CD4-positive, alpha-beta T cell treated with Interferon gamma for 1 hour (primary cell): ENCODE data around the gene SLC9A3.

Experiments
- DNase-seq: peaks from one replicate; pipeline ENCODE4 v3.0.0-alpha.2; 2020

Gene SLC9A3

DNA sequence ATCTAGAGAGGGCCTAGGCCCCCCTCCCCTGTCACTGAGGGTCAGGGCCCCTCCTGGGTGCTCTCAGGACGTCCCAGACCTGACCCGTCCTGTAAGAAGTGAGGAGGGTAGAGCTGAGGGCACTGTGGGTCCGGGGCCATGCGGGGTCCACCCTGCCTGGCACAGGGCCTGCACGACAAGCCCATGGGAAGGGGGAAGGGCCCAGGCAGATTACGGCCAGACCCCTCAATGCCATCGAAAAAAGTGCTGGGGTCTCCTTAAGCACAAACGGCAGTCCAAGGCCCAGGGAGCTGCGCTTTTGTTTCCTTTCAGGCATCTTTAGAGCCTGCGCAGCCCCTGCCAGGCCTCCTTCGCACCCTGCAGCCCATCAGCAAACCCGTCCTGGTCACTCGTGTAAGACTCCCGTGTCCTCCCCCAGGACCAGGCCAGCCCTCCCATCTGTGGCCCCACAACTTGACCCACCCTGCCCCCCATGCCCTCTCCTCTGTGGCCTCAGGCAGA, 85.7 kb downstream of the SLC9A3 start:
- DNase-seq, result no peak

DNA sequence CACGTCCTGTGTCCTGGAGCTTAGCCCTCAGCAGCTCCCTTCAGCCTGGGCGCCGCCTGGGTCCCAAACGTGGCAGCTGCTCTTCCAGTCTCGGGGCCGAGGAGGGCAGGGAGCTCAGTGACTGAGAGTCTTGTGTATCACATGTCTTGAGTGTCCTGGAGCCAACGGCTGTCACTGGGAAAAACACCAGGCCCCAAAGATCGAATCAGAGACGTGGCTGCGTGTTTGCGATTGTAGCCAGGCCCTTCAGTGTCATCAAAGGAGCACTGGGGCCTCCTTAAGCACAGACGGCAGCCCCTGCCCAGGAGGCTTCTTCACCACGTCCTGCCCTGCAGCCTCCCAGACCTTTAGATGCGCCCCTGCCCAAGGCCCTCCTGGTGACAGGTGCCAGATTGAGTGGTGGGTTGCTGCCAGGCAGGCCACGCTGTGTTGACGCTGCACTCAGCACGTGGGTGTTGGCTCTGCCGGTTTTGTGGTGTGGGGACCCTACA, 86.9 kb downstream of the SLC9A3 start:
- no peak for DNase-seq

DNA sequence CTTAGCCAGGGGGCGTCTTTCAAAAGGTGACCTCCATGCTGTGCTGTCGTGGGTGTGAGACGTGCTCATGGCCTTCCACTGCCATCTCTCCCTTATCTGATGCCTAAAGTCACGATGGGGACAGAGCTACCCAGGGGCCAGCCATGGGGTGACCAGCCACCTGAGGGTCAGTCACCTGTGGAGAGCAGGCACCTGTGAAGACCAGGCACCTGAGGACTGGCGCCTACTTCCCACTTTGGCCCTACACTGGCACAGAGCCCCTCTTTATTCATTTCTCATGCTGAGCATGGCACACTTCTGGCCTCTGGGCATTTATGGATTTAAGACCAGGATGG, 87.6 kb downstream of the SLC9A3 start:
- DNase-seq, result no peak

DNA sequence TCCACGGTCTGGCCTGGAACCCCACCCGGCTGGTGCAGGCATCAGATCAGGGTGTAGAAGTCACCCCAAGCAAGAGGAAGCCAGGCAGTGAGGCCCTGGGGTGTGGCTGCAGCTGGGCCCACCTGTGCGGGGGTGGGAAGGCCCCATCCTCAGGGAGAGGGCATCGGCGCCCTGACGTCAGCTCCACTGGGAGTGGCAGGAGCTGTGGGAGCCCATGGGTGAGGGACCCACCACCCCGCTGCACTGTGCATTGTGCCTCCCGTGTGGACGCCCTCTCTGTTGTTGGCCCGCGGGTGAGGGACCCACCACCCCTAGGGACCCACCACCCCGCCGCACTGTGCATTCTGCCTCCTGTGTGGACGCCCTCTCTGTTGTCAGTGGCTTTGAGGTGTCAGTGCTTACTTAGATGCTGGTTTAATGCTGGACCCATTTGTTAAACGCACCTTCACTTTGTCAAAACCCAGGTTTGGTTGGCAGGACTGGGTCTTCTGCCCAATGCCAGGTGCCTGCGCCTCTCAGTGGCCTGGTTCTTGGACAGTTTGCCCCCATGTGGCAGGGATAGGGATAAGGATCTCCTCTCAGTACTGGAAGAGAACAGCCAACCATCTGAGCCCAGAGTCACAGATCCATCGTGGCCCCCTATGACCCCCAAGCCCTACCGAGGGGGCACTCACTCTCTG, 88.1 kb downstream of the SLC9A3 start:
- DNase-seq, result no peak

DNA sequence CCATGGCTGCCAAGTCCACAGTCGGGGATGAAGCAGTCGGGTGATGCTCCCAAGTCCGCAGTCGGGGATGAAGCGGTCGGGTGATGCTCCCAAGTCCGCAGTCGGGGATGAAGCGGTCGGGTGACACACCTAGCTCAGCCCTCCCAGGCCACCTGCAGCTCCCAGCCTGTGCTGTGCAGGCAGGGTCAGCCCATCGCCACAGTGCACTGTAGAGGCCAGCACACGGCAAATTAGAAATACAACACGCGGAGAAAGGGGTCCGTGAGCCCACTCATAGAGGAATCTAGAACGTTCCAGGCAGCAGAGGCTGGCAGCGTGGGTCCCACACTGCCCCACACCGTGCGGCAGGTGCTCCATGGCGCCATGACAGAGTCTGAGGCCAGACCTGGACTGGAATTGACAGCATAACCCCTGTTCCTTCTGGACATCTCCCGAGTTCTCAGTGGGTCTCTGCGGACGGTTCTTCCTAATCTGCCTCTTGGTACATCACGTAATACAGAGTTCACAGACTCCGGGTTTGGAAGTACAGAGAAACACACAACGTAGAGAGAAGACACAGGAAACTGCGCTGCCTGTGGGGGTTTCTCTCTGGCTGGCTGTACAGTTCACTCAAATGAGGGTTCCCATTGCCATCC, 89.0 kb downstream of the SLC9A3 start:
- no peak for DNase-seq

DNA sequence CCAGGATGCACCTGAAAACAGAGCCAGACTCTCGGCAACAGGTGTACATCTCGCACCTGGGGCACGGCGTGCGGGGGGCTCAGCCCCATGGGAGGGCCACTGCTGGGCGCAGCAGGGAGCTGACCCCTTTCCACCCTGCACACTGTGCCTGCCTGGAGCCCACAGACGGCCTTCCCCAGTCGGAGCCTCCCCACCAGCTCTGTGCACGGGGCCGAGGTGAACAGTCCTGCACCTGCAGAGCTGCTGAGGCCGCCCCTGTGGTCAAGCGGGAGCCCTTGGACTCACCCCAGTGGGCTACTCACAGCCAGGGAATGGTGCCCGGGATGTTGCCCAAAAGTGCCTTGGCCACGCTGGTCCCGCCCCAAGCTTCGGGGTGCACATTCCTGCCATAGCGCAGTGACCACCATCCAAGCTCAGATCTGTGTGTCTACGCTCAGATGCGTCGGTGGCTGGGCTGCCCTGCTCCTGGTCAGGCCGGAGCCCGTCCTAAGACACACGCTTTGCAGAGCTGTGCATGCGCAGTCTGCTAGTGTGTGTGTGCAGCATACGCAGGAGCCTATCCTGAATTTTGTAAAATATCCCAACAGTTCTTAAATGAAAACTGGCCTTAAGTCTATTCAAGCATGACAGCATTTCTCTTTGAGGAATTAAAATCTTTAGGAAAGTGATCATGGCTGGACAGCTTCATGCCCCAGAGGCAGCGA, 89.7 kb downstream of the SLC9A3 start:
- no peak for DNase-seq

DNA sequence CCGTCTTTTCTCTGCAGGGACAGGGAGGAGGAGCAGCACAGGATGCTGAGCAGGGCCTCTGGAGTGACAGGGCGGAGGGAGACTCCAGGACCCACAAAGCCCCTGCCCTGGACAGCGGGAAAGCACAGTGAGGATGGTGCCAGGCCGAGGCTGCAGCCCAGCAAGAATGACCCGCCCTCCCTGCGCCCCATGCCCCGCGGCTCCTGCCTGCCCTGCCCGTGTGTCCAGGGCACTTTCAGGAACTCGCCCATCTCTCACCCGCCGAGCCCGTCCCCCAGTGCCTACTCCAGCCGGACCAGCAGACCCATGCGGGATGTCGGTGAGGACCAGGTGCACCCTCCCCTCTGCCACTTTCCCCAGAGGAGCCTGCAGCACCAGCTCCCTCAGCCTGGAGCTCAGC, 90.4 kb downstream of the SLC9A3 start:
- DNase-seq, result no peak

DNA sequence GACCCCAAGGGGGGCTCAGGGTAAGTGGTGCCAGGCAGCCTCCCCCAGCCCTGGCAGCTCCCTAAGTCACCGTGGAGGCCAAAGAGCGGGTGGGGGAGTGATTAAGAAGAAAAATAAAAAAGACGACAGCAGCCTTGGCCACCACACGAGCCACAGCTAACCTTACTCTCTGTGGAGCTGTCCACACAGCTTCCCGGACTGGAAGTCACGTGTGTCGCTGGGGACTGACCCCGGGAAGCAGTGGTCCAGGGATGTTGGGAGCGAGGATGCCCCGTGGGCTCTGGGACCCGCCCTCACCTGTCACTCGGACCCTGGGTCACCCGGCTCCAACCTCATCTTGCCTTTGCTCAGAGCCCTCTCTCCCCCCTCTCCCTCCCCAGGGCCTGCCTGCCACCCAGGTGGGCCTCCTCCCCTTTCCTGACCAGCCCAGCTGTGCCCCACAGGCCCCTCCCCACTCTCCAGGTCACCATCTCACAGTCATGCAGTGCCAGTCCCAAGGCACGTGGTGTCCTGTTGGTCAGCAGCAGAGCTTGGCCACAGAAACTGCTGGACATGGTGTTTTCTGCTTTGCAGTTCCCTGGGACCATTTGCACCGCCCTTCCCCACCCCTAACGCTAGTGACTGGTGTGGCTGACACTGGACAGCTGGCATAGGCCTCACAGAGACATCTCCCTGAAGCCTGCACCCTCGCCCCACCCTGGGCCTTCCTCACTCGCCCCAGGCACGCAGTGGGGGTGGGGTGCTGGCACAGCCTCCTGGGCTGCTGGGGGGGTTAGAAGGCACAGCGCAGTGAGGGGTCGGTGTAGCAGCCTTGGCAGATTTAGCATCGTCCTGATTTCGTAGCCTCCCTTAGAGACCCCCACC, 91.1 kb downstream of the SLC9A3 start:
- no peak for DNase-seq

DNA sequence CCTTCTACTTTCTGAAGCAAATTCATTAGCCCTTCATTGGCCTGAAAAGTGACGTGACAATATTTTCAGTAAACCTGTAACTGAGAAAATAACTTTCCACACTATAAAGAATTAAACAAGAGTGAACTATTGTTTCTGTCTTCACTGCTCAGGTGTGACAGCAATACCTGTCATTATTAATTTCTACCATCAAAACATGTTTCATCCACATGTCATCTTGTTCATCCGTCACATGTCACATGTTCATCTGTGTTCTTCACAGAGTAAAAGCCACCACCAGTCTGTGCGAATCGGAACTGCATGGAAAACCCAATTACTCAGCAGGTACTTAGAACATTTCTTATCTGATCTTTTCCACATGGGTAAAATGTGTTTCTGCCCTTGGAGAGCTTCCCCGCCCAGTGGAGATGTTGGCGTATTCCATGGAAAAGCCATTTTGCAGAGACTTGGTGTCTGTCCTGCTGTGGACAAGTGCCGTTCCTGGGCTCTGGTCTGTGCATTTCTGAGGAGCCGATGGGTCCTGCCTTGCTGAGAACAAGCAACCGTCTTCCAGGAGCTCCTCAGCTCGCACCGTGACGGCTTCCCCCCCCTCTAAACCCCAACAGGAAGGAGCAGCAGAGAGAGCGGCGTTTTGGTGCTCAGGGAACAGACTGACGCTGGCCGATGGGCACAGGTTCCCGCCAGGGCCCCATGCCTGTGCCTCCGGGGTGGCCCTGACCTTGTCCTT, 91.9 kb downstream of the SLC9A3 start:
- no peak for DNase-seq

DNA sequence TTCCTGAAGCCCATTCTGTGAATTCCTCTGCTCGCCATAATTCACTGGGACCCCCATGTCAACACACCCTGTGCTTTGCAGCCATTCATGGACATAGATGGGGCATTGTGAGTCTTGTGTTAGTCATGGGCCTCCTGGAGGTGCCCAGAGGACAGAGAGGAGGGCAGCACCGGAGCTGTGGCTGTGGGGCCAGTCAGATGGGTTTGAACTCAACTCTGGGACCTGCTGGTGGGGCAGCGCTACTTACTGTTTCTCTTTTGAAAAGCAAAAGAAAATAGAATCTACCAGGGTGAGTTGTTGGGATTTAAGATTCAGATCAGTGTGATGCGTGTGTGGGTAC, 92.6 kb downstream of the SLC9A3 start:
- DNase-seq, result no peak

DNA sequence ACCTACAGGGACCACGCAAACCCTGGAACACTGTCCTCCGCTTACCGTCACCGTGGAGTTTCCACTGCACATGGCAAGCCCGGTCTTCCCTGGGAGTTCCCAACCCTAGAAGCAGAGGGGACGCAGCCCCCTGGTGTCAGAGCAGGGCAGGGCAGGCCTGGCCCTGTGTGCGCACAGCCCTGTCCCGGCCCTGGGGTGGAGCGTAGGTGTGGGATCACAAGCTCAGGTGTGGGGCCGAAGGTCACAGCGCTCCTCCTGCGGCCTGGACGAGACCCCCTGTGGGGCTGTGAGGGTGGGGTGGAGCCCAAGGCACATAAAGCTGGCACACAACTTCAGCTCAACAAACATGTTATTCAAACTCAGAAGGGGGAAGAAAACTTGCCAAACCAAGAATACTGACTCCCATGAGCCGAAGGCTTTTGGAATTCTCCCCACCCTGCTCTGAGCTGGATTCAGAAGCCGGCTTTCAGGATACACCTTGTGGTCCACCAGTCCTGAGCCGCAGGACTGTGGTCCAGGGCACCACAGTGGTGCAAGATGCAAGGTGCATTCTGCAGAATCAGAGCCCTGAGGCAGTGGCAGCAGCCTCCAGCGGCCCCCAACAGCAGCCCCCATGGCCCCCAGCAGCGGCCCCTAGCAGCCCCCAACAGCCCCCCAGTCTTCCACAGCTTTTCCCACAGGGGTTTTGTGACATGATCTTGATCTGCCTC, 93.1 kb downstream of the SLC9A3 start:
- DNase-seq, result no peak

DNA sequence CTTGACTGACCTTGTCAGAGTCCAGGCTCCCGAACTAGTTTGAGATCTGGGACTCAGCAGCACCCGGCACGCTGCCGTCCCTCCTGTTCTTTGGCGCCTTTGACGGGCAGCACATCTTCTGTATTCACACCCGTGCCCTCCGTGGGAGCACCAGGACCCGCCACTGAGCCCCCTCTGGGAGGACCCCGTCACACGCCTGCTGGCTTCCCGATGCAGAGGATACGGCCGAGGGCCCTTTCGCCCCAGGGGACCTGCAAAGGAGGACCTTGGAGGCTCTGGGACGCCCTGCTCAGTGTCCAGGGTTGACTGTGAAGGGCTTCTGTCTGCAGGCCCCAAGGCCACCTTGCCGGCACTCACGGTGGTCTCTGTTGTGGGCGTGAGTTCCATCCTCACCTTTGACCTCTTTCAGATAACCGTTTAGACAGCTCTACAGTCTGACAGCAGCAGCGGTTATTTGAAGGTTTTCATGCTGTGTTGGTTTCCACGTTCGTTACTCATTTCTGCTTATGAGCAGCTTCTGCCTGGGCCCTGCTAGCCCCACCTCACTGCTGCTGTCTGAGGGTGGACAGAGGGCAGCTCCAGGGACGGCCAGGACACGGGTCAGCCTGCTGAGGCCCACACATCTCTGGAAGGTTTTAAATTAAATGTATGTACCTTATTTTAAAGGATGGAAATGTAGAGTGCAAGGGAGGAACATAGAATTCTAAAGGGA, 93.9 kb downstream of the SLC9A3 start:
- DNase-seq, result no peak

DNA sequence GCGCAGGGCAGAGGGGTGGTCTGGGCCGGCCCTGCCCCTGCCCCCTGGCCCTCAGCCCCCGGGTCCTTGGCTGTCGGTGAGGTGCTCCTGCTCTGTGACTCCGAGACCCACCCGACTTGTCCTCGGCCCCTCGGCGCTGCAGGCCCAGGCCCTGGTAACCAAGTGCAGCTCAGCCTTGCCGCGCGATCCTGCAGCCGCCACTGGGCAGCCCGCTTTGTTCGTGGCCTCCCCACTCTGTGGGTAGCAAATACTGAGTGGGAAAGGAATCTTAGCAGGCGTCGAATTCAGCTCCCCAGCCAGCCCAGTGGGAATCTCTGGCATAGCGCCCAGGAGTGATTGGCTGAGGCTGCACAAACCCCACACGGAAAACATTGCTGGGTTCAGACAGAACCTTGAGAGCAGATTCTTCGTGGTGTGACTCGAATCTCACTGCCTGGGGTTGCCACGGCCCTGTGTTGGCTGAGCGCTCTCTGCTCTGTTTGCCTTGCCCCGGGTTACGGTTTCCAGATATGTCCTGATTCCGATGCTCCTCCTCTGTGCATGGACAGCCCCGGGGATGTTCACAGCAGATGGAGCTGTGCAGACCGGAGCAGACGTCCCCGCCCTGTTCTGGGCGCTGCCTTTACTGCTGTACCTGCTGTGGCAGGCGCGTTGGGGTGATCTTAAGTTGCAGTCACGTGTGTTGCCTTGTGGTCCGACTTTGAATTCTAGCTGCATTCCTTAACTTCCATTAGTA, 94.6 kb downstream of the SLC9A3 start:
- no peak for DNase-seq

DNA sequence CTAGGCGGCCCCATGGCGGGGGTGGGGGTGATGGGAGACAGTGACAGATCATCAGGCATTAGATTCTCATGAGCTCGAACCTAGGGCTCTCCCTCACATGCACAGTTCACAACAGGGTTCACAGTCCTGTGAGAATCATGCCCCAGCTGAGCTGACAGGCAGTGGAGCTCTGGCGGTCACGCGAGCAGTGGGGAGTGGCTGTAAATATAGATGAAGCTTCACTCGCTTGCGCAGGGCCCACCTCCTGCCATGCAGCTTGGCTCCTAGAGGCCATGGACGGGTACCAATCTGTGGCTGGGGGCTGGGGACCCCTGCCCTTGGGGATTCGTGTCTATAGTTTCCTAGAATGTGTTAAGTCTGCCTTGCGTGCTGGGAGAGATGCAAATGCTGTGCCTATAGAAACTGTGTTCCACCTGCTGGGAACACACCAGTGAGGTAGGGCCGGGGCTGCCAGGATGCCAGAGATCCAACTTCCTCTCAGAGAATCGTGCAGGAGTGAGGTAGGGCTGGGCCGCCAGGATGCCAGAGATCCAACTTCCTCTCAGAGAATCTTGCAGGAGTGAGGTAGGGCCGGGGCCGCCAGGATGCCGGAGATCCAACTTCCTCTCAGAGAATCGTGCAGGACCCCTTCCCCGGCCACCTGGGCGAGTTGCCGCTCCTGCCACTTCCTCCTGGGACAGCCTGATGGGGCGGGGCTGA, 95.3 kb downstream of the SLC9A3 start:
- no peak for DNase-seq

DNA sequence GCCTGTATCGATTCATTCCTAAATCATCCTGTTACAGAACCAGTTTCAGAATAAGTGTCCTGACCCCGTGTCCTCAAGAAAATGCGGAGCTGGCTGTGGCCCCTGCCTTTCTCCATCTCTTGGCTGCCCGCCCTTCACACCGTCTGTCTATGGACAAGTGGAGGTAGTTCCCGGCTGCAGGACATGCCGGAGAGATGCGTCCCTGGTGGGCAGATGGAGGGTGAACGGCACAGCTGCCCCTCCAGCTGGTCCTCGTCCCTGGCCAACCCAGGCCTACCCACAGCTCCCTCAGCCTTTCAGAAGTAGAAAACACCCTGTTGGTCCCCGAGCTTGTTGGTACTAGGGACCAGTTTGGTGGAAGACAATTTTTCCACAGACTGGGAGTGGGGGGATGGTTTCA, 96.0 kb downstream of the SLC9A3 start:
- no peak for DNase-seq

DNA sequence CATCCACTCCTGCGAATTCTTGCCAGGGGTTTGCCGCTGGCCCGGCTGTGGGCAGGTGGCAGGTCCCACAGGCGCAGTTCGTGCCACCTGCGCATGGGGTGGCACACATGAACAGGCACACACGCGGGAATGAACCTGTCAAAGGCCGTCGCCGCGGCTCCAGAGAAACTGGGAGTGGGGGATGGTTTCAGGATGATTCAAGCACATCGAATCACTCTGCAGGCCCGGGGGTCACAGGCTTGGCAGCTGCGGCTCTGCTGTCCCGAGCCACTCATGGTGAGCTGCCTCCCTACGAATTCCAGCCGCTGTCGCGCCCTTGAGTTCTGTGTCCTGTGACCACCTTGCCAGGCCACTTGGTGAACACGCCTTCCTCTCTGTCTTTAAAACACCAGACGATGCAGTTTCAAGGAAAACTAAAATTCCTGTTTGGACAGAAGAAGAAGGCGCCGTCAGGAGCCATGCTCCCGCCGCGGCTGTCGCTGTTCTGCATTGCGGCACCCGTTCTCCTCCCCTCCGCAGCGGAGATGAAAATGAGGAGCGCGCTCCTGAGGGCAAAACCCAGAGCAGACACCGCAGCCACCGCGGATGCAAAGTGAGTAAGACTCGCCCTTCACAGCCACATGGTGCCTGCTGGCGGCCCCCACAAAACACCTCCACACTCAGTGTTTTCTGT, 96.7 kb downstream of the SLC9A3 start:
- DNase-seq, result no peak

DNA sequence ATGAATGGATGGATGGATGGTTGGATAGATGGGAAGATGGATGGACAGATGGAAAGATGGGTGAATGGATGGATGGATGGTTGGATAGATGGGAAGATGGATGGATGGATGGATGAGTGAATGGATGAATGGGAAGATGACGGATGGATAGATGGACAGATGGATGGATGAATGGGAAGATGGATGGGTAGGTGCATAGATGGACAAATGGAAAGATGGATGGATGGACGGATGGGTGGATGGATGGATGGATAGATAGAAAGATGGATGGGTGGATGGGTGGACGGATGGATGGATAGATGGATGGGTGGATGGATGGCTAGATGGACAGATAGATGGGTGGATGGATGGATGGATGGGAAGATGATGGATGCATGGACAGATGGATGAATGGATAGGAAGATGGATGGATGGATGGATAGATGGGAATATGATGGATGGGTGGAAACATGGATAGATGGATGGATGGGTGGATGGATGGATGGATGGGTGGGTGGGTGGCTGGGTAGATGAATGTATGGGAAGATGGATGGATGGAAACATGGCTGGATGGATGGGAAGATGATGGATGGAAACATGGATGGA, 97.8 kb downstream of the SLC9A3 start:
- no peak for DNase-seq

DNA sequence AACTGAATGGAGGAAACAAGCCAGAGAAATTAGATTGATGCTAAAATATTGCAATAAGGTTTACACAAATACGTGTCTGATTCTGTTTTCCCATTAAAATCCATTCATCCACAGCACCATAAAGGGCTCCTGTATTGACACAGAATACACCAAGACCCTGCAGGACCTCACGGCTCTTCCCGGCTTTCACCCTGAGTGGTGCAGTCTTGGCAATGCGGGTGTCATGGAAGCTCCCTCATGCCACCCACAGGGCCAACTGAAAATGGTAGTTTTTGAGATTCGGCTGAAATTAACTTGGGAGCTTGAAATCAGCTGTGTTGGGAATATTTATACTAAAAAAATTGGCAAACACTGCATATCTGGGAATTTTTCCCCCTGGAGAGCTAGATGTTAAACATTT, 98.5 kb downstream of the SLC9A3 start:
- no peak for DNase-seq
